K562 (cell line): ENCODE data around the gene PPP1R16B. TPM values are rescaled to one million over a fixed set of nuclear protein-coding genes. Genes with fewer than 3 reads are reported as not detected.

Experiments
- ATAC-seq: fragments of 200-7000 bp; cut with Tn5 transposase; 3 replicates; pipeline ENCODE4 v1.9.1; 2020; ENCODE audit warnings: moderate library complexity
- BruUV-seq: library from RNA; stranded (reverse); fragments of 400-500 nt; replicated peaks from 2 replicates; lab custom pipeline; 2021; lab: Mats Ljungman, UMichigan
- CTCF ChIA-PET: fragments of 300-600 bp; formaldehyde crosslinking; extraction: SDS; loops from one replicate; lab custom pipeline; 2021; ENCODE audit warnings: low intra/inter-chr PET ratio; lab: Yijun Ruan, JAX
- POLR2A ChIA-PET: fragments of 300-600, 350-650 bp; sonication (Branson Sonifier 250); formaldehyde crosslinking; extraction: SDS; loops from one replicate; lab custom pipeline; 2021; ENCODE audit warnings: antibody characterized with exemption, inconsistent platforms; lab: Yijun Ruan, JAX
- DNase-seq, 4 experiments: peaks; one replicate each; pipeline versions ENCODE4 v3.0.0 to v3.0.0-alpha.2; 2011 to 2018; ENCODE audit warnings: low spot score in 3 of 4, mixed read lengths in 3 of 4; ENCODE audit errors: extremely low read depth in 1 of 4
- FAIRE-seq: peaks from 2 replicates; lab custom pipeline; 2011; peaks lifted over from hg19 to GRCh38; lab: Jason Lieb, UNC
- H2AFZ ChIP-seq: 2 replicates; pipeline ENCODE4 v1.6.0; 2011; ENCODE audit warnings: low read depth, low read length, control low read depth, inconsistent platforms
- H3K27ac ChIP-seq: fragments of 200-600 bp; 3 replicates; pipeline ENCODE4 v1.8.0; 2011; ENCODE audit warnings: low read depth, mild to moderate bottlenecking, control low read depth, inconsistent platforms, low read length, moderate library complexity, mixed read lengths; ENCODE audit errors: extremely low read depth
- H3K27me3 ChIP-seq, 2 experiments: fragments of 300-600 bp in 1 of 2; 2 replicates in 1 of 2; 3 replicates in 1 of 2; pipeline versions ENCODE4 v1.6.0 to v1.8.0; 2011; ENCODE audit warnings: inconsistent platforms in 2 of 2, low read length in 2 of 2, mild to moderate bottlenecking in 1 of 2, mixed read lengths in 1 of 2, moderate library complexity in 1 of 2; ENCODE audit not compliant: control insufficient read depth in 2 of 2, insufficient read depth in 2 of 2
- H3K36me3 ChIP-seq: fragments of 300-600 bp; 3 replicates; pipeline ENCODE4 v1.8.0; 2011; ENCODE audit warnings: mild to moderate bottlenecking, low read length, inconsistent platforms; ENCODE audit not compliant: control insufficient read depth, insufficient read depth
- H3K4me1 ChIP-seq, 2 experiments: fragments of 200-600 bp in 1 of 2; replicated peaks in 1 of 2; 2 replicates in 1 of 2; 3 replicates in 1 of 2; pipeline versions ENCODE4 v1.5.1 to v1.8.0; 2011; ENCODE audit warnings: inconsistent platforms in 2 of 2, low read length in 2 of 2, mild to moderate bottlenecking in 1 of 2, mixed read lengths in 1 of 2, moderate library complexity in 1 of 2; ENCODE audit not compliant: control insufficient read depth in 2 of 2, insufficient read depth in 2 of 2
- H3K4me2 ChIP-seq: 2 replicates; pipeline ENCODE4 v1.6.1; 2011; ENCODE audit warnings: low read length, control low read depth, inconsistent platforms, mixed read lengths; ENCODE audit not compliant: insufficient read depth
- H3K4me3 ChIP-seq: fragments of 200-600 bp; sonication (generic), shearing (Covaris generic); 2 replicates; pipeline ENCODE4 v1.5.1; 2016; ENCODE audit warnings: control low read depth, inconsistent platforms
- H3K79me2 ChIP-seq: fragments of 200-600 bp; 3 replicates; pipeline ENCODE4 v1.8.0; 2011; ENCODE audit warnings: low read length, inconsistent platforms; ENCODE audit not compliant: control insufficient read depth, insufficient read depth
- H3K9ac ChIP-seq, 2 experiments: 2 replicates each; pipeline versions ENCODE4 v1.6.0 to v1.6.1; 2011; ENCODE audit warnings: low read depth in 2 of 2, low read length in 2 of 2, control low read depth in 1 of 2, inconsistent platforms in 1 of 2, mild to moderate bottlenecking in 1 of 2, mixed read lengths in 1 of 2; ENCODE audit not compliant: insufficient read depth in 1 of 2
- H3K9me1 ChIP-seq: one replicate; pipeline ENCODE4 v1.6.0; 2011; ENCODE audit warnings: inconsistent platforms, mild to moderate bottlenecking, low read length, moderate library complexity; ENCODE audit not compliant: control insufficient read depth, insufficient read depth
- H3K9me3 ChIP-seq: replicated peaks from 2 replicates; pipeline ENCODE4 v1.5.1; 2011; ENCODE audit warnings: low read depth, low read length, inconsistent platforms; ENCODE audit not compliant: control insufficient read depth, insufficient read depth
- H4K20me1 ChIP-seq: replicated peaks from 2 replicates; pipeline ENCODE4 v1.6.1; 2011; ENCODE audit warnings: low read length, inconsistent platforms, mixed read lengths; ENCODE audit not compliant: control insufficient read depth, insufficient read depth
- DDX20 ChIP-seq: fragments of 450-650 bp; IDR thresholded peaks from 2 replicates; pipeline ENCODE4 v1.6.1; 2016; ENCODE audit warnings: missing genetic modification characterization, low read depth, mild to moderate bottlenecking, missing compliant biosample characterization, moderate library complexity
- GABPB2 ChIP-seq: fragments of 250-450 bp; sonication (Bioruptor Pico); conservative IDR thresholded peaks from 2 replicates; pipeline ENCODE4 v1.5.1; 2021; ENCODE audit warnings: mild to moderate bottlenecking
- KAT8 ChIP-seq: fragments of 450-650 bp; IDR thresholded peaks from 2 replicates; pipeline ENCODE4 v1.6.1; 2016; ENCODE audit warnings: low read depth, mild to moderate bottlenecking
- ZBTB8A ChIP-seq: fragments of 450-650 bp; IDR thresholded peaks from 2 replicates; pipeline ENCODE4 v1.6.1; 2018; ENCODE audit warnings: mild to moderate bottlenecking, moderate library complexity; ENCODE audit not compliant: partially characterized antibody
- ZNF121 ChIP-seq: sonication (generic); formaldehyde crosslinking; conservative IDR thresholded peaks from 2 replicates; pipeline ENCODE4 v1.8.0; 2022; ENCODE audit warnings: missing genetic modification reagents
- WGBS: fragments of 100-300 bp; shearing (Covaris generic); methylation state at CpG from one replicate; pipeline ENCODE4 v1.1.6; 2016; ENCODE audit warnings: low coverage, mixed read lengths; ENCODE audit not compliant: insufficient coverage; ENCODE audit errors: missing lambda C conversion rate; 5-methylcytosine and 5-hydroxymethylcytosine counted together
- in situ Hi-C: fragments of 300-500 bp; cut with MboI; formaldehyde crosslinking; loops from 4 replicates; pipeline ENCODE4 v1.15.0; 2018; ENCODE audit warnings: inconsistent platforms, mixed read lengths
- intact Hi-C: fragments of 100-400 bp; cut with micrococcal nuclease; formaldehyde crosslinking; loops from 2 replicates; pipeline ENCODE4 v1.14.2; 2022
- polyA plus RNA-seq, 8 experiments: library from polyadenylated mRNA; depleted of rRNA in 4 of 8; stranded (reverse) in 5 of 8; unstranded in 3 of 8; fragments of >200 nt; fragmentation: Nextera tagmentation in 2 of 8; fragmentation: Illumina TruSeq in 1 of 8; extraction: Ambion mirVana in 2 of 8; extraction: Trizol in 1 of 8; gene quantifications; 2 replicates each; pipeline versions ENCODE4 v1.2.1 to v1.2.3, GENCODE V29; 2011 to 2014; ENCODE audit warnings: inconsistent platforms in 1 of 8, missing spikeins in 1 of 8
- total RNA-seq, 7 experiments: library from RNA; depleted of rRNA in 6 of 7; stranded (reverse); fragments of >200 nt in 6 of 7; fragmentation: Illumina TruSeq in 2 of 7; extraction: Trizol in 2 of 7; gene quantifications; 2 replicates each; pipeline versions ENCODE4 v1.2.1 to v1.2.3, GENCODE V29; 2011 to 2021; ENCODE audit warnings: low replicate concordance in 1 of 7
- TF ChIP-seq, protein P1 (sequence below): fragments of 250-450 bp; sonication (Bioruptor Pico); IDR thresholded peaks from 2 replicates; pipeline ENCODE4 v1.5.0; 2021
- TF ChIP-seq, protein P2 (sequence below): sonication (generic); formaldehyde crosslinking; IDR thresholded peaks from 2 replicates; pipeline ENCODE4 v1.8.1; 2023; ENCODE audit warnings: mild to moderate bottlenecking, missing genetic modification reagents
- TF ChIP-seq, protein P3 (sequence below): sonication (generic); formaldehyde crosslinking; IDR thresholded peaks from 2 replicates; pipeline ENCODE4 v1.8.1; 2023; ENCODE audit warnings: mild to moderate bottlenecking, missing genetic modification reagents

Gene PPP1R16B
- total and polyA plus RNA-seq, 9 of the 15 experiments (the other 6 are each of a cell fraction or from before 2014, with no cell fraction given), result 1.5 to 11.5 (median 6.8) TPM

DNA sequence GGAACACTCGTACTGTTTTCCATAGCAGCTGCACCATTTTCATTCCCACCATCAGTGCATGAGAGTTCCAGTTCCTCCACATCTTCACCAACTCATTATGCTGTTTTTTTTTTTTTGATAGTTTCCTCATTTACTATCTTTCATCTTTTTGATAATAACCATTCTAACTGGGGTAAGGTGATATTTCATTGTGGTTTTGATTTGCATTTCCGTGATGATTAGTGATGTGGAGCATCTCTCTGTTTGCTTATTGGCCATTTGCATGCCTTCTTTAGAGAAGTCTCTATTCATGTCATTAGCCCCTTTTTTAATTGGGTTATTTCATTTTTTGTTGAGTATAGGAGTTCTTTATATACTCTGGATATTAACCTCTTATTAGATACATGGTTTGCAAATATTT is 31.3 kb upstream of the PPP1R16B start (continued):
- TF ChIP-seq, protein P1, sequence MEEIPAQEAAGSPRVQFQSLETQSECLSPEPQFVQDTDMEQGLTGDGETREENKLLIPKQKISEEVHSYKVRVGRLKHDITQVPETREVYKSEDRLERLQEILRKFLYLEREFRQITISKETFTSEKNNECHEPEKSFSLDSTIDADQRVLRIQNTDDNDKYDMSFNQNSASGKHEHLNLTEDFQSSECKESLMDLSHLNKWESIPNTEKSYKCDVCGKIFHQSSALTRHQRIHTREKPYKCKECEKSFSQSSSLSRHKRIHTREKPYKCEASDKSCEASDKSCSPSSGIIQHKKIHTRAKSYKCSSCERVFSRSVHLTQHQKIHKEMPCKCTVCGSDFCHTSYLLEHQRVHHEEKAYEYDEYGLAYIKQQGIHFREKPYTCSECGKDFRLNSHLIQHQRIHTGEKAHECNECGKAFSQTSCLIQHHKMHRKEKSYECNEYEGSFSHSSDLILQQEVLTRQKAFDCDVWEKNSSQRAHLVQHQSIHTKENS, result no peak
- TF ChIP-seq, protein P2, sequence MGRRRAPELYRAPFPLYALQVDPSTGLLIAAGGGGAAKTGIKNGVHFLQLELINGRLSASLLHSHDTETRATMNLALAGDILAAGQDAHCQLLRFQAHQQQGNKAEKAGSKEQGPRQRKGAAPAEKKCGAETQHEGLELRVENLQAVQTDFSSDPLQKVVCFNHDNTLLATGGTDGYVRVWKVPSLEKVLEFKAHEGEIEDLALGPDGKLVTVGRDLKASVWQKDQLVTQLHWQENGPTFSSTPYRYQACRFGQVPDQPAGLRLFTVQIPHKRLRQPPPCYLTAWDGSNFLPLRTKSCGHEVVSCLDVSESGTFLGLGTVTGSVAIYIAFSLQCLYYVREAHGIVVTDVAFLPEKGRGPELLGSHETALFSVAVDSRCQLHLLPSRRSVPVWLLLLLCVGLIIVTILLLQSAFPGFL (CRISPR knock-in tag), result no peak
- TF ChIP-seq KAT8 (no peak), ZBTB8A (no peak), GABPB2 (CRISPR knock-in tag) (no peak), ZNF121 (CRISPR knock-in tag) (no peak)

DNA sequence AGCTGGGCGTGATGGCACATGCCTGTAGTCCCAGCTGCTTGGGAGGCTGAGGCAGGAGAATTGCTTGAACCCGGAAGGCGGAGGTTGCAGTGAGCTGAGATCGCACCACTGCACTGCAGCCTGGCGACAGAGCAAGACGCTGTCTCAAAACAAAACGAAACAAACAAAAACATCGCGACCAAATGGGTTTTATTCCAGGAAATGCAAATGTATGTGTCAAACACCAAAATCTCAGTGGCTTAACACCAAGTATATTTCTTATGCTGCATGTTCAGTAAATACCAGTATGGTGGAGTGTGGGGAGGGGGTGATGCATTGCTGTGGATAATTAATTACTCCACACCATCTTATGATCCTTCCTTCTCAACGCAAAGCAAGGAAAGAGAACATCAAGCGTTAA is 29.1 kb upstream of the PPP1R16B start:
- Histone ChIP-seq H3K27me3 (no peaks in the 10 kb centered on the region), H3K9me3 (no peaks in the 10 kb centered on the region), H3K4me2 (no peak overlapping the region), H3K36me3 (peaks cover 27% of the 10 kb centered on the region; the same call in 2 of the 3 replicates), H3K27ac (no peak overlapping the region), H3K4me3 (no peak overlapping the region), H2AFZ (no peak overlapping the region), H3K79me2 (no peaks in the 10 kb centered on the region), H3K9me1 (no peaks in the 10 kb centered on the region), H4K20me1 (no peaks in the 10 kb centered on the region), H3K9ac (no peak overlapping the region), H3K4me1 (no peaks in the 10 kb centered on the region; a peak in 1 of 5 replicates)
- ChIA-PET CTCF (no interaction called here), POLR2A (no interaction called here)
- no peak for TF ChIP-seq DDX20 (tag)
- TF ChIP-seq, protein P3, sequence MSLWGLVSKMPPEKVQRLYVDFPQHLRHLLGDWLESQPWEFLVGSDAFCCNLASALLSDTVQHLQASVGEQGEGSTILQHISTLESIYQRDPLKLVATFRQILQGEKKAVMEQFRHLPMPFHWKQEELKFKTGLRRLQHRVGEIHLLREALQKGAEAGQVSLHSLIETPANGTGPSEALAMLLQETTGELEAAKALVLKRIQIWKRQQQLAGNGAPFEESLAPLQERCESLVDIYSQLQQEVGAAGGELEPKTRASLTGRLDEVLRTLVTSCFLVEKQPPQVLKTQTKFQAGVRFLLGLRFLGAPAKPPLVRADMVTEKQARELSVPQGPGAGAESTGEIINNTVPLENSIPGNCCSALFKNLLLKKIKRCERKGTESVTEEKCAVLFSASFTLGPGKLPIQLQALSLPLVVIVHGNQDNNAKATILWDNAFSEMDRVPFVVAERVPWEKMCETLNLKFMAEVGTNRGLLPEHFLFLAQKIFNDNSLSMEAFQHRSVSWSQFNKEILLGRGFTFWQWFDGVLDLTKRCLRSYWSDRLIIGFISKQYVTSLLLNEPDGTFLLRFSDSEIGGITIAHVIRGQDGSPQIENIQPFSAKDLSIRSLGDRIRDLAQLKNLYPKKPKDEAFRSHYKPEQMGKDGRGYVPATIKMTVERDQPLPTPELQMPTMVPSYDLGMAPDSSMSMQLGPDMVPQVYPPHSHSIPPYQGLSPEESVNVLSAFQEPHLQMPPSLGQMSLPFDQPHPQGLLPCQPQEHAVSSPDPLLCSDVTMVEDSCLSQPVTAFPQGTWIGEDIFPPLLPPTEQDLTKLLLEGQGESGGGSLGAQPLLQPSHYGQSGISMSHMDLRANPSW (CRISPR knock-in tag), result no peak
- WGBS, result 93% methylated on average over 6 of the region's 11 CpGs
- no TSS peak for BruUV-seq
- intact Hi-C loops, result no loop called here
- no peak for DNase-seq
- in situ Hi-C loops, result no loop called here
- FAIRE-seq, result no peak
- ATAC-seq, result no peak
